ENCODE results near the gene TMEM217. TPM values are rescaled to one million over a fixed set of nuclear protein-coding genes. Genes with fewer than 3 reads are reported as not detected.

The TMEM217 gene
- total RNA-seq, 1 donor from 2014 or later: 15.7 TPM

GRCh38 chr6:37244430-37245310 lies 13.3 kb downstream of the TMEM217 start:
- peak; percentile 100 for DNase-seq (ENCODE audit: extremely low read depth, low read depth, low spot score)

GRCh38 chr6:37243816-37244370 lies 14.1 kb downstream of the TMEM217 start:
- DNase-seq (ENCODE audit: extremely low read depth, low read depth, low spot score): no peak

- DNase-seq (ENCODE audit: extremely low read depth, low read depth, low spot score): no peak
Measured at GRCh38 chr6:37243131-37243815, 14.7 kb downstream of the TMEM217 start.

GRCh38 chr6:37242429-37243052 lies 15.4 kb downstream of the TMEM217 start:
- DNase-seq (ENCODE audit: extremely low read depth, low read depth, low spot score): no peak

- no peak for DNase-seq (ENCODE audit: extremely low read depth, low read depth, low spot score)
Measured at GRCh38 chr6:37241775-37242428, 16.0 kb downstream of the TMEM217 start.

GRCh38 chr6:37241131-37241530 lies 16.8 kb downstream of the TMEM217 start:
- DNase-seq (ENCODE audit: extremely low read depth, low read depth, low spot score): no peak

GRCh38 chr6:37239950-37240713 lies 17.8 kb downstream of the TMEM217 start:
- peak; percentile 99 for DNase-seq (ENCODE audit: extremely low read depth, low read depth, low spot score)

- DNase-seq (ENCODE audit: extremely low read depth, low read depth, low spot score): no peak
Measured at GRCh38 chr6:37239526-37239925, 18.4 kb downstream of the TMEM217 start.

GRCh38 chr6:37238381-37238780 lies 19.6 kb downstream of the TMEM217 start:
- DNase-seq (ENCODE audit: extremely low read depth, low read depth, low spot score): no peak

GRCh38 chr6:37237789-37238188 lies 20.2 kb downstream of the TMEM217 start:
- no peak for DNase-seq (ENCODE audit: extremely low read depth, low read depth, low spot score)

- DNase-seq (ENCODE audit: extremely low read depth, low read depth, low spot score): no peak
Measured at GRCh38 chr6:37236921-37237320, 21.0 kb downstream of the TMEM217 start.

- no peak for DNase-seq (ENCODE audit: extremely low read depth, low read depth, low spot score)
Measured at GRCh38 chr6:37233541-37233940, 24.4 kb downstream of the TMEM217 start.

GRCh38 chr6:37232430-37233017 lies 25.4 kb downstream of the TMEM217 start:
- DNase-seq (ENCODE audit: extremely low read depth, low read depth, low spot score): no peak

- DNase-seq (ENCODE audit: extremely low read depth, low read depth, low spot score): no peak
Measured at GRCh38 chr6:37230104-37230503, 27.8 kb downstream of the TMEM217 start.

- no peak for DNase-seq (ENCODE audit: extremely low read depth, low read depth, low spot score)
Measured at GRCh38 chr6:37225350-37226169, 32.4 kb downstream of the TMEM217 start.

- no peak for DNase-seq (ENCODE audit: extremely low read depth, low read depth, low spot score)
Measured at GRCh38 chr6:37222992-37223391, 35.0 kb downstream of the TMEM217 start.

GRCh38 chr6:37222125-37222967 lies 35.6 kb downstream of the TMEM217 start:
- DNase-seq (ENCODE audit: extremely low read depth, low read depth, low spot score): no peak

- no peak for DNase-seq (ENCODE audit: extremely low read depth, low read depth, low spot score)
Measured at GRCh38 chr6:37221585-37222124, 36.3 kb downstream of the TMEM217 start.

Data from glomerular endothelial cell (primary cell).